CD4-positive, alpha-beta T cell treated with Interleukin-2 at 100 ng/mL for 4 hours (primary cell): ENCODE measurements around the gene CFP.
A peak's percentile ranks its signal among the peaks of the same experiment; 100 is the strongest.

ENCODE experiments used
- DNase-seq: peaks from one replicate; pipeline ENCODE4 v3.0.0-alpha.2; 2020; ENCODE audit warnings: low spot score

The CFP gene

GRCh38 chrX:47637546-47638195, 7.9 kb upstream of the CFP start:
- peak; percentile 35 for DNase-seq

- peak; percentile 20 for DNase-seq
Observed at GRCh38 chrX:47634871-47635575, 5.3 kb upstream of the CFP start.

GRCh38 chrX:47633689-47634590, 4.2 kb upstream of the CFP start:
- DNase-seq: no peak

DNA sequence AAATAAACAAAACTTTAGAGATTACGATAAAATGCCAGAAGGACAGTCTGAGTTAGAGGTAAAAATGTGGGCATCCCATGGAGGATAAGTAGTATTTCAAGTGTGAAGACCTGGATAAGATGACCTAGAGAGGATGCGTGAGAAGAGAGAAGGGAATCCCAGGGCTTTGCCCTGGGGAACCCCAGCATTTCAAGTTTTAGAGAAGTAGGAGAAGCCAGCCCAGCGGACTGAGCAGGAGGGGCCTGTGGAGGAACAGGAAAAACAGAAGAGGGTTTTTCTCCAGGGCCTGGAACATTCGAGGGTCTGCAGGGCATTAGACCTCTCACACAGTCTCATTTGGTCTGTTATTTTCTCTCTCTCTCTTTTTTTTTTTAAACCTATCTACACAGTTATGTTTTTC, 2.9 kb upstream of the CFP start:
- no peak for DNase-seq

GRCh38 chrX:47631676-47632075, 1.9 kb upstream of the CFP start:
- DNase-seq: no peak

DNA sequence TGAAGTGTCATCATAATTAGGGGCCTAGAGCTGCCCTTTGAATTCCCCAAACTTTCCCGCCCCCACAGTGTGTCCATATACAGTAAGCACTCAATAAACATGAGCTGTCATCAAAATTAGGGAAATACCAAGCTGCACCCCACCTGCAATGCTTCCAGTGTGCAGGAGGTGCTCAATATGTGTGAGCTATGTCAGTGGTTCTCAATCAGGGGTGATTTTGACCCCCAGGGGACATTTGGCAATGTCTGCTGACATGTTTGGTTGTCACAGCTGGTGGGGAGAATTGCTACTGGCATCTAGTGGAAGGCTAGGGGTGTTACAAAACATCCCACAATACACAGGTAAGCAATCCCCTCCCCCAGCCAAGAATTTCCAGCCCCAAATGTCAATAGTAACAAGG, 748 bp downstream of the CFP start:
- DNase-seq: peak; percentile 29

GRCh38 chrX:47625365-47625764, 4.4 kb downstream of the CFP start:
- DNase-seq: no peak

- DNase-seq: peak; percentile 39
Observed at GRCh38 chrX:47623540-47624027, 6.1 kb downstream of the CFP start.

DNA sequence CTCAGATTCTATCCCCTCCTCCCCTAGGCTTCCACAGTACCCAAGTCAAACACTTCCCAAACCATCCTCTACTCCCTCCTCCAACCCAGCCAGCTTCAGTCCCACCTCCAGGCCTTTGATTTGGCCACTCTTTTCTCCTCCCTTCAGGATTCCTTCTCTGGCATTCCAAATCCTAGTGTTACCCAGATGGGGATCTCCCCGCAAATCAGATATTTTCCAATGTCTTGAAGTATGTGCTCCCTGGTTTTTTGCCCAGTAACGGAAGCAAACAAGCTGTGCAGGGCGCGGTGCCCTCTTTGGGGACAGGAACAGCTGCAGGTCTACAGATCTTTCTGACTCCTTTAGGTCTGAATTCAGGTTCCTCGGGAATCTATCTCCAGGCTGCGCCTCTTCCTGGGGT, 7.9 kb downstream of the CFP start:
- DNase-seq: no peak

DNA sequence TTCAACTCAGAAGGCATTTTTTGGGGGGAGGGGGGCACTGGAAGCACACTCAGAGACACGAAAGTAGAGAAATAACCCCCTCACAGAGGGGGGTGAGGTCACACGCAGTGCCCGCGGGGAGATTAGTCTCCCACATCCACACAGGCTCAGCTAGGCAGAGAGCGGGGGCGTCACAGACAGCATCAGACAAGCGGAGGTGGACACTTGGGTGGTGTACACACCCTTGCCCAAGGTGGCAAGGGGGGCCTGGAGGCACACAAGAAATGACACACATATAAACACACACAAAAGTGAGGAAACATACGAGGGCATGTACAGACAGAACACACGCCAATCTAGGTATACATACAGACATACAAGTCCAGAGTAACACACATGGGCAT, 9.4 kb downstream of the CFP start:
- no peak for DNase-seq

- DNase-seq: peak; percentile 81
Observed at GRCh38 chrX:47619486-47620302, 10.0 kb downstream of the CFP start, which contains the start of gene SYN1. TSS of gene SYN1 (minus strand) at chrX:47619857. CDS start at chrX:47619728, 129 bp downstream.

DNA sequence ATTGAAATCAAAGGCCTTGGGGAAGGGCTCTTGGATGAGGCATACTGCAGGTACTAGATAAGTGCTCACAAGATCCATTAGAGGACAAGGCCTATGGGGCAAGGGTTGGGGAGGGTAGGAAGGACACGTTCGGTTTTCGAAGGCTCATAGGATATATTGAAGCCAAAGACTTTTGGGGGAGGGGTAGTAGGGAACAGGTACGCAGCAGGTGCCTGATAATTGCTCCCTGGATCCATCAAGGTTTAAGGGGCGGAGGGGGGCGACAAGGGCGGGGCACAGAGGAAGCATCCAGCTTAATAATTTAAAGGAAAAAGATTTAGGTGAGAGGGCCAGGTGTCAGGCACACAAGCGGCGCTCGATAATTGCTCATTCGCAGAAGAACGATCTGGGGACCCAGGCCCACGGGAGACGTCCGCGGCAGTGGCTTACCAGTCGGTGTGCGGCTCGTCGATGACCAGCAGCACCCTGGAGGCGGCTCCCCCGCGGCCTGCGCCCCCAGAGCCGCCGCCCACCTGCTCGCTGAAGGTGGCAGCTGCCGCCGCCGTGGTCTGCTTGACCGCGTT, 10.7 kb downstream of the CFP start:
- DNase-seq: no peak

- DNase-seq: no peak
Observed at GRCh38 chrX:47614618-47615017, 15.1 kb downstream of the CFP start.

- DNase-seq: no peak
Observed at GRCh38 chrX:47613082-47613481, 16.6 kb downstream of the CFP start.

- DNase-seq: no peak
Observed at GRCh38 chrX:47612418-47612817, 17.3 kb downstream of the CFP start.

DNA sequence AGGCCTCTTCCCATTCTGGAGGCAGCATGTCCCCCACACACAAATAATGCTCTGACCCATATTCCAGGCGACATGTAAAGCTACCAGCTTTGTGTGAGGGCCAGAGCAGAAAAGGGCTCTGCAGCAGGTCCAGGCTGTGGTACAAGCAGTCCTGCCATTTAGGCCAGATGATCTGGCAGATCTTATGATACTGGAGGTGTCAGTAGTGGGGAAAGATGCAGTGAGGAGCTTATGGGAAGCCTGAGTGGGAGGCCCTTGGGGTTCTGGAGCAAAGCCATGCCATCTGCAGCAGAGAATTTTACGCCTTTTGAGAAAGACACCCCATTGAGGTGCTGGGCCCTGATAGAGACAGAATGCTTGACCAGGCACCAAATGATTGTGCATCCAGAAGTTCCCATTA, 17.8 kb downstream of the CFP start:
- no peak for DNase-seq

DNA sequence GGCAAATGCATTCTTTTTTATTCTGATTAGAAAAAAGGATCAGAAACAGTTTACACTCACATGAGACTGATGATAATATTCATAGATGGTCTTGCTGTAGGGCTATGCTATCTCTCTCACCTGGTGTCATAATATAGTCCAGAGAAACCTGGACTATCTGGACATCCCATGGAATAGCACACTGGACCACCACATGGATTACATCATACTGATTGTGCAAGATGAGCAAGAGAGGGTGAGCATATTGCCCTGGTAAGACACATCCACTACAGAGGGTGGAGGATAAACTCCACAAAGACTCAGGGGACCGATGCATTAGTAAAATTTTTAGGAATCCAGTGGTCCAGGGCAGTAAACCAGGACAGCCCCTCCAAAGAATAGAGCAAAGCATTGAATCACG, 18.2 kb downstream of the CFP start:
- no peak for DNase-seq

GRCh38 chrX:47610511-47610910, 19.2 kb downstream of the CFP start:
- DNase-seq: no peak

DNA sequence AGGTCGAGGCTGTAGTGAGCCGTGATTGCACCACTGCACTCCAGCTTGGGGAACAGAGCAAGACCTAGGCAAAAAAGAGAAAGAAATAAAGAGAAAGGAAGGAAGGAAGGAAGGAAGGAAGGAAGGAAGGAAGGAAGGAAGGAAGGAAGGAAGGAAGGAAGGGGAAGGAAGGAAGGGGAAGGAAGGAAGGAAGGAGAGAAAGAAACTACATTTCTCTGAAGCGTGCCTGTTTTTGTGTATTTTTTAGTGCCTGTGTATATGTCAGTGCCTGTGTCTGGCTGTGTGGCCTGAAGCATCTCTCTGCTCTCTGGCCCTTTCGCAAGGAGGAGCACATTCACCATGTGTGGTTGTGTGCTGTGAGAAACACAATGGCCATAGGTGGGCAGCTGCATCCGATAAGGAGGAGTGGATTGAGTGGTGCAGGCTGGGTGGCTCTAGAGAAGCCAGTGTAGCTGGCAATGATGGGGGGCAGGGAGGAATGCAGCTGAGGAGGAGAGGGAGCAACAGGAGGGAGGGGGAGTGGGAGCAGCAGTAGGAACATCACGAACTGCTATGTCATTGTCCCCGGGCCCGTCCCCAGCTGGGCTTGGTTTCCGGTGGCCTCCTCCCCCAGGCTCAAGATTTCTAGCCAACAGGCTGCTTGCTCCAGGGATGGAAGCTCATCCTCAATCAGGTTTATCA, 21.5 kb downstream of the CFP start:
- no peak for DNase-seq

- DNase-seq: no peak
Observed at GRCh38 chrX:47607091-47607490, 22.6 kb downstream of the CFP start.

DNA sequence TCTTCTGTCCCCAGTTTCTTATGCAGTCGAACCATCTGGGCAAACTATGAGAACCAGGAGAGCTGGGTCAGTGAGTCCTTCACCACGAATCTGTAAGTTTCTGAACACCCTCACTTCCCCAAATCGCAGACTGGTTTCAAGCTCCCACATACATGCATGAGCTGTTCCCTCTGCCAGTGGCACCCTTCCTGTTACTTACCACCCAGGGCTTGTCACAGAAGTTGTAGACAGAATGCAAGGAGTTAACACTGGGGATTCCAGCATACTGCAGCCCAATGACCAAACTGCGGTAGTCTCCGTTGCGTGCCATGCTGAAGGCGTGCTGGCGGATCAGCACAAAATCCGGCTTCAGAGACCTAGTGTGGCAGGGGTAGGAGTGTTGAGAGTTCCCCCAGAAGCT, 24.7 kb downstream of the CFP start:
- DNase-seq: no peak
